Bronchial epithelial cell (primary cell): Measurements from ENCODE around the gene ZDHHC8. TPM values are rescaled to one million over a fixed set of nuclear protein-coding genes. Genes with fewer than 3 reads are reported as not detected.
A peak's percentile ranks its signal among the peaks of the same experiment; 100 is the strongest.

Experiments
- DNase-seq: peaks from one replicate; pipeline ENCODE4 v3.0.0-alpha.2; 2010; ENCODE audit warnings: low read depth
- FAIRE-seq: peaks from 2 replicates; lab custom pipeline; 2011; peaks lifted over from hg19 to GRCh38; lab: Jason Lieb, UNC
- H3K27me3 ChIP-seq: 2 replicates; pipeline ENCODE4 v1.5.1; 2011; ENCODE audit warnings: low read length; ENCODE audit not compliant: control insufficient read depth, insufficient read depth
- H3K36me3 ChIP-seq: 2 replicates; pipeline ENCODE4 v1.5.1; 2011; ENCODE audit warnings: low read length; ENCODE audit not compliant: control insufficient read depth, insufficient read depth
- H3K4me3 ChIP-seq: 2 replicates; pipeline ENCODE4 v1.5.1; 2011; ENCODE audit warnings: mild to moderate bottlenecking, low read depth, low read length, control low read depth
- total RNA-seq: library from RNA; depleted of rRNA; stranded (reverse); fragments of >200 nt; gene quantifications from 2 replicates; pipeline ENCODE4 v1.2.1, GENCODE V29; 2014
- TF ChIP-seq, protein P1 (sequence below): IDR thresholded peaks from 2 replicates; pipeline ENCODE4 v1.5.1; 2011; ENCODE audit warnings: mild to moderate bottlenecking, moderate library complexity, low read length, control low read depth, inconsistent platforms; ENCODE audit not compliant: insufficient read depth, severe bottlenecking

ZDHHC8 gene
- total RNA-seq, 1 donor from 2014 or later, result 6.6 TPM

DNA sequence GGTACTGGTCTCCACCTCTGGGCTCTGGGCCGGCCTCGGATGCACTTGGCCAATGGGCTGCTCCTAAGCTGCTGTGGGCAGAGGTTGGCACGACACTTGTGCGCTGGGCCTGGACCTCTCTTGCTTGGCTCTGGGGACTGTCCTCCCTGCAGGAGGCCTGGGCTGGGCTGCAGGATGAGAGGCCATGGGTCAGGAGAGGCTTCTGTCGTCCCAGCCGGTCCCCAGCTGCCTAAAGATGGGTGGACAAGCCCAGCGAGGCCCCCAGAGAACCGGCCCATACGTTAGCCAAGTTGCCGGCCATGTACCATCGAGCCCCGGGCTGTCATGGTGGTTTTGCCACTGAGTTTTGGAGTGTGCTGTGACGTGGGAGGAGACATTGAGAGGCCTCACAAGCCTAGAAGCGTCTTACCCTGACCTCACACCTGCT, 20.9 kb downstream of the ZDHHC8 start:
- no peak for FAIRE-seq
- no peaks in the 10 kb centered on the region for H3K27me3 ChIP-seq
- H3K36me3 ChIP-seq, result no peaks in the 10 kb centered on the region
- no peak overlapping the region for H3K4me3 ChIP-seq
- DNase-seq, result no peak
- TF ChIP-seq, protein P1, sequence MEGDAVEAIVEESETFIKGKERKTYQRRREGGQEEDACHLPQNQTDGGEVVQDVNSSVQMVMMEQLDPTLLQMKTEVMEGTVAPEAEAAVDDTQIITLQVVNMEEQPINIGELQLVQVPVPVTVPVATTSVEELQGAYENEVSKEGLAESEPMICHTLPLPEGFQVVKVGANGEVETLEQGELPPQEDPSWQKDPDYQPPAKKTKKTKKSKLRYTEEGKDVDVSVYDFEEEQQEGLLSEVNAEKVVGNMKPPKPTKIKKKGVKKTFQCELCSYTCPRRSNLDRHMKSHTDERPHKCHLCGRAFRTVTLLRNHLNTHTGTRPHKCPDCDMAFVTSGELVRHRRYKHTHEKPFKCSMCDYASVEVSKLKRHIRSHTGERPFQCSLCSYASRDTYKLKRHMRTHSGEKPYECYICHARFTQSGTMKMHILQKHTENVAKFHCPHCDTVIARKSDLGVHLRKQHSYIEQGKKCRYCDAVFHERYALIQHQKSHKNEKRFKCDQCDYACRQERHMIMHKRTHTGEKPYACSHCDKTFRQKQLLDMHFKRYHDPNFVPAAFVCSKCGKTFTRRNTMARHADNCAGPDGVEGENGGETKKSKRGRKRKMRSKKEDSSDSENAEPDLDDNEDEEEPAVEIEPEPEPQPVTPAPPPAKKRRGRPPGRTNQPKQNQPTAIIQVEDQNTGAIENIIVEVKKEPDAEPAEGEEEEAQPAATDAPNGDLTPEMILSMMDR, result no peak

DNA sequence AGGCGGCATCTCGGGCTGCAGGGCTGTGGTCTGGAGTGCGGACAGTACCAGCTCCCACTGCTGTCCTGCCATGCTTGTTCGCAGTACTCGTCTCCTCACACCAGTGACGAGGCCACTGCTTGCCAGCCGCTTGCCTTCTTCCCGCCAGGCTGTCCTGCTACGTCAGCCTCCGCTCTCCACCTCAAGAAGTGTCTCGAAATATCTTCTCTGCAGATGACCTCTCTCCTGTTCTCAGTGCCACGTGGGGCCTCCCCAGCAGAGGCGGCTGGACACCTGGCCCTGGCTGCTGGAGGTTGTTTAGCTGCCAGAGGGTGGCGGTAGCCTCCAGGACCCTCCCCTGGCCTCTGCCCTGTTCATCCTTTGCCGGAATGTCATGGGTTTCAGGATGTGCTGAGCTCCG, 22.3 kb downstream of the ZDHHC8 start:
- no peak overlapping the region for H3K4me3 ChIP-seq
- no peaks in the 10 kb centered on the region for H3K27me3 ChIP-seq
- peak; percentile 43 for FAIRE-seq
- H3K36me3 ChIP-seq, result no peaks in the 10 kb centered on the region
- no peak for DNase-seq
- TF ChIP-seq, protein P1, result peak; percentile 0

DNA sequence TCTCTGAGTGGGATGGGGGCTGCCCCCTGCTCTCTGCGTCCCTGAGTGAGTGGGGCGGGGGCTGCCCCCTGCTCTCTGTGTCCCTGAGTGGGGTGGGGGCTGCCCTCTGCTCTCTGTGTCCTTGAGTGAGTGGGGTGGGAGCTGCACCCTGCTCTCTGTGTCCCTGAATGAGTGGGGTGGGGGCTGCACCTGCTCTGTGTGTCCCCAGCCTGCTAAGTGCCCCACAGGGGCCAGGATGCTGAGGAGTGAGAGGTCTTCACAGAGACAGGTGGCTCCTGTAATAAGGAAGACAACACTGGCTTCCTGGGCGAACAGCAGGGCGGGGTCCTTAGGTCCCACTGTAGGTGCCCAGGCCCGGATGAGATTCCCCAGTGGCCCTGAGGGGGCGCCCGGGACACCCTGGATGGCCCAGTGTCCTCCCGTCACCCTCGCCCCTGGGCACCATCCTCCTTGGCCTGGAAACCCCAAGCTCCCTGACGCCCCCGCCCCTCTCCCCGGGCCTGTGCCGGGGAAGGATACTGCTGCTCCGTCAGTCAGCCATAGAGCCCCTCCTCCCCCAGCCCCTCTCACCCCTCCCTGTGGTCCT, 23.1 kb downstream of the ZDHHC8 start:
- Histone ChIP-seq H3K4me3 (no peak overlapping the region), H3K36me3 (no peaks in the 10 kb centered on the region), H3K27me3 (no peaks in the 10 kb centered on the region)
- FAIRE-seq (no peak), DNase-seq (no peak)
- TF ChIP-seq, protein P1, result no peak

DNA sequence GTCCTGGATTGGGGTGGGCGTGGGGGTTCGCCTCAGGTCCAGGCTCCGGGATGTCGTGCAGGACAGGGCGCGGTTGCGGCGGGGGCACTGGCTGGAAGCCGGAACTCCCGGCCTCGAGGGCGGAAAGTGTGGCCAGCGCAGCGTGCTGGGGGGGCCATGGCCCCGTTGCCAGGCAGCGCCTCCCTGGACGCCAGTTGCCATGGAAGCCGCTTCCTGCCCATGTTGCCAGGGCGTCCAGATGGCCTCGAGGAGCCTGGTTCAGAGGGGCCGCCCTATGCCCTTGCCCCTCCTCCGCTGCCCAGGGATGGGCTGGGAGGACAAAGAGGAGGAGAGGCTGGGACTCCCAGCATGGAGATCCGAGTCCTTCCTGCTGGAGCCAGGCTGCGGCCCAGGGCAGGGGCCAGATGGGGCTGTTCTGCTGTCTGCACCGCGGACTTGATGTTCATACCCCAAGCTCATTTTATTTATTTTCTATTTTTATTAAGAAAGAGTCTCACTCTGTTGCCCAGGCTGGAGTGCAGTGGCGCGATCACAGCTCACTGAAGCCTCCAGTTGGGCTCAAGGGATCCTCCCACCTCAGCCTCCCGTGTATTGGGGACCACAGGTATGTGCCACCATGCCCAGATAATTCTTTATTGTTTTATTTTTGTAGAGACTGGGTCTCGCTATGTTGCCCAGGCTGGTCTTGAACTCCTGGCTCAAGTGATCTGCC, 23.9 kb downstream of the ZDHHC8 start:
- TF ChIP-seq, protein P1, result no peak
- no peak overlapping the region for H3K4me3 ChIP-seq
- H3K36me3 ChIP-seq, result no peaks in the 10 kb centered on the region
- DNase-seq, result no peak
- H3K27me3 ChIP-seq, result no peaks in the 10 kb centered on the region
- FAIRE-seq, result no peak

DNA sequence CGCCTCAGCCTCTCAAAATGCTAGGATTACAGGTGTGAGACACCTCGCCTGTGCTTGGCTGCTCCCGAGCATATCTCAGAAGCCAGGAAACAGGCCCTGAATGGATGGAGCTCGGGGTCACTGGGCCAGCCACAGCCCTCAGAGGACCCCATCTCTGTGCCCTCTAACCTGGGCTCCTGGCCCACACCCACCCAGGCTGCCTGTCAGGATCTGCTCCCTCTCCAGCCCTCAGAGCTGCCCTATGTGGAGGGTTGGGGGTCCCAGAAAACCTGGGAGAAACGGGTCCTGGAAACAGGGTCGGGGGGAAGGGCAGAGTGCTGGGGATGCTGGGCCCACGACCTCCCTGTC, 24.4 kb downstream of the ZDHHC8 start:
- H3K27me3 ChIP-seq, result no peaks in the 10 kb centered on the region
- H3K36me3 ChIP-seq, result no peaks in the 10 kb centered on the region
- TF ChIP-seq, protein P1, result no peak
- H3K4me3 ChIP-seq, result no peak overlapping the region
- FAIRE-seq (no peak), DNase-seq (no peak)
